Glutamatergic neuron (in vitro differentiated cells): ENCODE measurements around the gene DISC1. TPM values are rescaled to one million over a fixed set of nuclear protein-coding genes. Genes with fewer than 3 reads are reported as not detected.

ENCODE experiments used
- DNase-seq: peaks from one replicate; pipeline ENCODE4 v3.0.0; 2022
- H3K27ac Mint-ChIP-seq: one replicate; pipeline ENCODE4 v1.8.0; 2020; ENCODE audit warnings: mild to moderate bottlenecking, mixed read lengths, inconsistent platforms; ENCODE audit not compliant: unreplicated experiment
- H3K27me3 Mint-ChIP-seq: one replicate; pipeline ENCODE4 v1.8.0; 2020; ENCODE audit warnings: mild to moderate bottlenecking, moderate library complexity, mixed read lengths, inconsistent platforms; ENCODE audit not compliant: unreplicated experiment
- H3K36me3 Mint-ChIP-seq: one replicate; pipeline ENCODE4 v1.8.0; 2020; ENCODE audit warnings: mild to moderate bottlenecking, mixed read lengths, inconsistent platforms; ENCODE audit not compliant: unreplicated experiment
- H3K4me1 Mint-ChIP-seq: one replicate; pipeline ENCODE4 v1.8.0; 2020; ENCODE audit warnings: mild to moderate bottlenecking, low read depth, mixed read lengths, inconsistent platforms; ENCODE audit not compliant: unreplicated experiment
- H3K4me3 Mint-ChIP-seq: one replicate; pipeline ENCODE4 v1.8.0; 2020; ENCODE audit warnings: mild to moderate bottlenecking, mixed read lengths, inconsistent platforms; ENCODE audit not compliant: unreplicated experiment
- H3K9me3 Mint-ChIP-seq: one replicate; pipeline ENCODE4 v1.8.0; 2020; ENCODE audit warnings: mild to moderate bottlenecking, moderate library complexity, mixed read lengths, inconsistent platforms; ENCODE audit not compliant: unreplicated experiment
- CTCF ChIP-seq: fragments of 200-600 bp; sonication (generic); IDR thresholded peaks from one replicate; pipeline ENCODE4 v1.5.0; 2021; ENCODE audit not compliant: partially characterized antibody, unreplicated experiment
- total RNA-seq: library from RNA; stranded (reverse); fragmentation: NEBNext Ultra II Directional; extraction: Animal tissue kit (Norgen Biotek cat#: 25700); gene quantifications from one replicate; pipeline ENCODE4 v1.2.1, GENCODE V29; 2021; ENCODE audit not compliant: unreplicated experiment

DISC1 gene
- total RNA-seq, 1 donor from 2014 or later, result 9.1 TPM

- no peak for TF ChIP-seq CTCF
- DNase-seq, result no peak
- Mint-ChIP-seq H3K27me3 (peaks cover 2% of the 10 kb centered on the region), H3K36me3 (no peaks in the 10 kb centered on the region), H3K4me1 (peaks cover 2% of the 10 kb centered on the region), H3K4me3 (no peak overlapping the region), H3K27ac (no peak overlapping the region), H3K9me3 (peaks cover 1% of the 10 kb centered on the region)
Measured at GRCh38 chr1:231842441-231842840, 215.9 kb downstream of the DISC1 start.

DNA sequence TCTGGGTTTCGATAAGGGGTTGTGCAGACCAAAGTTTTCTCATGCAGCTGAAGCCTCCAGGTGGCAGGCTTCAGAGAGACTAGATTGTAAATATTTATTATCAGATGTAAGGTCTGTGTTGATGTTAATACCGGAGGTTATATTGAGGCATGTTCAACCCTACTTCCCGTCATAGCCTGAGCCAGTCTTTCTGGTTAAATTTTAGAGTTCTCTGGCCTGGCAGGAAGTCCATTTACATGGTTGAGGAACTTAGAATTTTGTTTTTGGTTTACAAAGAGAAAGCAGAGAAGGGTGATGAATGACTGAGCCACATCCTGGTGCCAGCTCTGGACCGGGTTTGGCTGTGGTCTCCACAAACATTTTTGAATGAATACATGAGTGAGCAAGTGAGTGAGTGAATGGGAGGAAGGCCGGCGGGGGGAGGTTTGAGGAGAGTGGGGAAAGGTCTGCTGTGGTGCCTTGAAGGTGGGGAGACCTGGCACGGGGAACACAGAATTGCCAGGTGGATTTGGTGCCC lies 218.5 kb downstream of the DISC1 start:
- H3K27me3 Mint-ChIP-seq, result peaks cover 2% of the 10 kb centered on the region
- no peaks in the 10 kb centered on the region for H3K36me3 Mint-ChIP-seq
- peaks cover 1% of the 10 kb centered on the region for H3K9me3 Mint-ChIP-seq
- no peak overlapping the region for H3K27ac Mint-ChIP-seq
- H3K4me1 Mint-ChIP-seq, result peaks cover 2% of the 10 kb centered on the region
- H3K4me3 Mint-ChIP-seq, result no peak overlapping the region
- TF ChIP-seq CTCF, result no peak
- no peak for DNase-seq

- H3K4me3 Mint-ChIP-seq, result no peak overlapping the region
- no peak for DNase-seq
- TF ChIP-seq CTCF, result no peak
- H3K27ac Mint-ChIP-seq, result no peak overlapping the region
- H3K9me3 Mint-ChIP-seq, result peaks cover 5% of the 10 kb centered on the region
- H3K36me3 Mint-ChIP-seq, result no peaks in the 10 kb centered on the region
- H3K4me1 Mint-ChIP-seq, result no peaks in the 10 kb centered on the region
- H3K27me3 Mint-ChIP-seq, result peaks cover 2% of the 10 kb centered on the region
Measured at GRCh38 chr1:231847612-231848397, 221.2 kb downstream of the DISC1 start.

GRCh38 chr1:231849981-231850380 lies 223.4 kb downstream of the DISC1 start:
- DNase-seq, result no peak
- Mint-ChIP-seq H3K27me3 (no peaks in the 10 kb centered on the region), H3K4me1 (no peaks in the 10 kb centered on the region), H3K27ac (no peak overlapping the region), H3K36me3 (no peaks in the 10 kb centered on the region), H3K9me3 (peaks cover 5% of the 10 kb centered on the region), H3K4me3 (no peak overlapping the region)
- TF ChIP-seq CTCF, result no peak

GRCh38 chr1:231850786-231851185 lies 224.2 kb downstream of the DISC1 start:
- no peak for TF ChIP-seq CTCF
- Mint-ChIP-seq H3K36me3 (no peaks in the 10 kb centered on the region), H3K4me1 (no peaks in the 10 kb centered on the region), H3K4me3 (no peak overlapping the region), H3K27ac (no peak overlapping the region), H3K9me3 (peaks cover 4% of the 10 kb centered on the region), H3K27me3 (no peaks in the 10 kb centered on the region)
- no peak for DNase-seq
